WERI-Rb-1 (cell line): ENCODE measurements around the gene DDHD1.

Experiments used
- DNase-seq: peaks from one replicate; pipeline ENCODE4 v3.0.0-alpha.2; 2020
- H3K27ac ChIP-seq: fragments of 250-450 bp; sonication (Bioruptor Pico); 2 replicates; pipeline ENCODE4 v1.5.1; 2020; ENCODE audit warnings: mild to moderate bottlenecking, moderate library complexity
- H3K27me3 ChIP-seq: fragments of 250-450 bp; sonication (Bioruptor Pico); 2 replicates; pipeline ENCODE4 v1.5.1; 2021; ENCODE audit warnings: mild to moderate bottlenecking, low read depth, moderate library complexity; ENCODE audit not compliant: insufficient read depth, severe bottlenecking
- H3K36me3 ChIP-seq: fragments of 250-450 bp; sonication (Bioruptor Pico); 2 replicates; pipeline ENCODE4 v1.5.1; 2020; ENCODE audit warnings: mild to moderate bottlenecking, moderate library complexity
- H3K4me3 ChIP-seq: 2 replicates; pipeline ENCODE4 v1.5.1; 2011; ENCODE audit warnings: low read depth, mild to moderate bottlenecking, control low read depth, low read length
- H3K9me3 ChIP-seq: fragments of 250-450 bp; sonication (Bioruptor Pico); 2 replicates; pipeline ENCODE4 v1.5.1; 2021; ENCODE audit warnings: mild to moderate bottlenecking, moderate library complexity; ENCODE audit not compliant: severe bottlenecking
- TF ChIP-seq, protein P1 (sequence below): IDR thresholded peaks from 2 replicates; pipeline ENCODE4 v1.5.1; 2011; ENCODE audit warnings: low read depth, mild to moderate bottlenecking, control low read depth, inconsistent platforms, low read length

DDHD1 gene

DNA sequence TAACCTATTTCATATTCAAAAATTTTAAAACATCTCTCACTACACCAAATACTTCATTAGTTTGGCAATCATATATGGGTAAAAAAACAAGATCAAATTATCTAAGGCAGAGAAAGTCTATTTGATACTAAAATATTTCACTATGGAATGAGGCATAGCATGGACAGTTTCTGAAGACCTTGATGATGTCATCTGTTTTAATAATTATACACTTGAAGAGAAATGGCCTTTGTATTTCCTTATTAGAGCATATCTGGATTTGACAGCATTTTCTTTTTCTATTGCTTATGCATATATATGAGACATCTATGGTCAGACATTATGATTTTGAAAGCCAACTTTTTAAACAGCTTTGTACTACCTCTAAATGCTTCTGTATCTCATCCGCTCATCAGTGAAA is 88.6 kb downstream of the DDHD1 start:
- H3K9me3 ChIP-seq = no peaks in the 10 kb centered on the region
- TF ChIP-seq, protein P1, sequence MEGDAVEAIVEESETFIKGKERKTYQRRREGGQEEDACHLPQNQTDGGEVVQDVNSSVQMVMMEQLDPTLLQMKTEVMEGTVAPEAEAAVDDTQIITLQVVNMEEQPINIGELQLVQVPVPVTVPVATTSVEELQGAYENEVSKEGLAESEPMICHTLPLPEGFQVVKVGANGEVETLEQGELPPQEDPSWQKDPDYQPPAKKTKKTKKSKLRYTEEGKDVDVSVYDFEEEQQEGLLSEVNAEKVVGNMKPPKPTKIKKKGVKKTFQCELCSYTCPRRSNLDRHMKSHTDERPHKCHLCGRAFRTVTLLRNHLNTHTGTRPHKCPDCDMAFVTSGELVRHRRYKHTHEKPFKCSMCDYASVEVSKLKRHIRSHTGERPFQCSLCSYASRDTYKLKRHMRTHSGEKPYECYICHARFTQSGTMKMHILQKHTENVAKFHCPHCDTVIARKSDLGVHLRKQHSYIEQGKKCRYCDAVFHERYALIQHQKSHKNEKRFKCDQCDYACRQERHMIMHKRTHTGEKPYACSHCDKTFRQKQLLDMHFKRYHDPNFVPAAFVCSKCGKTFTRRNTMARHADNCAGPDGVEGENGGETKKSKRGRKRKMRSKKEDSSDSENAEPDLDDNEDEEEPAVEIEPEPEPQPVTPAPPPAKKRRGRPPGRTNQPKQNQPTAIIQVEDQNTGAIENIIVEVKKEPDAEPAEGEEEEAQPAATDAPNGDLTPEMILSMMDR = no peak
- H3K27ac ChIP-seq = no peak overlapping the region
- no peak for DNase-seq
- H3K4me3 ChIP-seq = no peak overlapping the region
- H3K36me3 ChIP-seq = no peaks in the 10 kb centered on the region
- H3K27me3 ChIP-seq = no peaks in the 10 kb centered on the region

DNA sequence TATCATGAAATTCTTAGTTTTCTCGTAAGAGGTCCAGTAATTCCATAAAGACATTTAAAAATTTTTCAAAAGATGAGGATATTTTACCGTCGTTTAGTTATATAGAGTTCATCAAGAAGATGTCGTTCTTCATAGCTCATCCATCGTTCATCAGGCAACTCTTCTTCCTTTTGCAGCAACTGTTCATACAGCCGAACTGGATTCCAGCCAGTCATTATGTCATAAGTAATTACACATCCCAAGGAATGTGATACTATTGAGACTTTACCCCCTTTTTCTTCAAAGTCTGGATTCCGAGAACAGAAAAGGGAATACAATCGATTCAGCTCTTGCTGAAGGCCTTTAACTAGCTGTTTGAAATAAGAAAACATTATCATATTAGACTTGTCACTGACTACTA is 90.3 kb downstream of the DDHD1 start:
- H3K9me3 ChIP-seq = no peaks in the 10 kb centered on the region
- H3K27ac ChIP-seq = no peak overlapping the region
- no peak overlapping the region for H3K4me3 ChIP-seq
- DNase-seq = no peak
- no peaks in the 10 kb centered on the region for H3K27me3 ChIP-seq
- TF ChIP-seq, protein P1 = no peak
- no peaks in the 10 kb centered on the region for H3K36me3 ChIP-seq

DNA sequence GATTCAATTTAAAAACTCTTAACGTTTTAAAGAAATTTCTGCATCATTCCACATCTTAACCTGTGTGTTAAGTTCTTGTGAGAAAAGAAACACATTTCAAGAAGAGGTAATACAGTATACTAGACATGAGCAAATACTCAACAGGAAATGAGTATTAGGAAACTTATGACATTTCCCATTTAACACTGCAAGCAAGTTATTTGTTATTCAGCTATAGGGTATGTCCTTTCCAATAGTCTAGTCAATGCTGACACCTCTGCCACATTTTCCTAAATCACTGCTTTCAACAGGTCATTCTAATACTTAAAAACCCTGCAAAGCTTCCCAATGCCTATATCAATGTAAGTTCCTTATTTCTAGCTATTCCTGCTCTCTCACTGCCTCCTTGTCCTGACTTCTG is 93.1 kb downstream of the DDHD1 start:
- TF ChIP-seq, protein P1 = no peak

DNA sequence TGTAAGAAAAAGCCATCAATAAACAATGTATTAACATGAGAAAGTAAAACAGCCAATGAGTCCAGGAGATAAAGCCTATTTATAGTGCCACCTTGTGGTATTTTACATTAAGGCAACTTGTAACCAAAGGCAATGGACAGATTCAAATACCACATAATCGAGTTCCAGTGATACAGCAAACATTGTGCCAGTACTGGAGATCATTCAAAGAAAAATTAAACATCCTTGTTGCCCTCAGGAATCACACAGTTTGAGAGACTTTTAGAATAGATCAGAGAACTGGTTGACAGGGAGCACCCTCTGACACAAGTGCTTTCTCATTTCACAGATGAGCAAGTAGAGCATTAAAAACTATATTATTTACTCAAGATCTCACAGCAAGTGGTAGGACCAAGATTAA is 98.1 kb downstream of the DDHD1 start:
- Histone ChIP-seq H3K9me3 (no peaks in the 10 kb centered on the region), H3K27me3 (no peaks in the 10 kb centered on the region), H3K36me3 (no peaks in the 10 kb centered on the region), H3K4me3 (no peak overlapping the region), H3K27ac (no peak overlapping the region)
- DNase-seq = no peak
- TF ChIP-seq, protein P1 = peak; percentile 47

More for the DNA sequence above, 93.1 kb downstream of the DDHD1 start:
- no peaks in the 10 kb centered on the region for H3K9me3 ChIP-seq
- H3K27me3 ChIP-seq = no peaks in the 10 kb centered on the region
- DNase-seq = no peak
- no peak overlapping the region for H3K4me3 ChIP-seq
- H3K27ac ChIP-seq = no peak overlapping the region
- no peaks in the 10 kb centered on the region for H3K36me3 ChIP-seq

DNA sequence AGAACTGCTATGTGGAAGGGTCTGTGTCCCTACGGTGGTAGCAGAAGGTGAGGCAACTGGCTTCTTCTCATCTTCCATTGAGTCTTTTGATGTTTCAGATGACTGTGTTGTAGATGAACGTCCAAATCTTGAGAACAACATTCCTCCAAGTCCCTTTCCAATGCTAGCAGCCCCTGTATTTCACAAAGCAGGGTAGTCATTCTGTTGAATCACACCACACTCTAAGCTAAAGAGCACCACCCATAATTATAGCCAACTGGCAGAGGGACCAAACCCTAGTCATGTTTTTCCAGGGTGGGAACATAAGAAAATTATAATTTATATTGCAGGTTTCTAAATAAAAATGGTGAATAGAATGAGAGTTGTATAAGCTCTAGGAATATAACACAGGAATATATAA is 98.7 kb downstream of the DDHD1 start:
- Histone ChIP-seq H3K36me3 (no peaks in the 10 kb centered on the region), H3K27ac (no peak overlapping the region), H3K27me3 (no peaks in the 10 kb centered on the region), H3K4me3 (no peak overlapping the region), H3K9me3 (no peaks in the 10 kb centered on the region)
- TF ChIP-seq, protein P1 = no peak
- no peak for DNase-seq

DNA sequence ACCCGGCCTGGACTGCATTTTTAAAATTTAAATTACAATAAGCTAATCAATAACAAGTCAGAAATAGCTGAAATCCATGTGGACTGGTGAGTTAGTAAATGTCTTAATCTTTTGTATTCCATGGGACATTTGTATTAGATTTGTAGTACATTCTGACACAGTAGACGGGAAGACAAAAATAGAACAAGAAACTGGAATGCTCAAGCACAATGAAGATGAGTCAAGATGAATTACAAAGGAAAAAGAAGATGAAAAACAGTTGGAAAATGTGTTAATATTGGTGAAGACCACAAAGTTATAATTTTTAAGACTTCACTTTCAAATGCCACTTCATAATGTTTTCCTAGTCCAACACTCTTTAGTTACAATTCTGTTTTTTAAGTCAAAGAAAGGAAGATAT is 104.5 kb downstream of the DDHD1 start:
- H3K27me3 ChIP-seq = no peaks in the 10 kb centered on the region
- no peak overlapping the region for H3K27ac ChIP-seq
- no peaks in the 10 kb centered on the region for H3K36me3 ChIP-seq
- H3K9me3 ChIP-seq = no peaks in the 10 kb centered on the region
- TF ChIP-seq, protein P1 = no peak
- no peak for DNase-seq
- no peak overlapping the region for H3K4me3 ChIP-seq
